GM23338 (cell line): ENCODE measurements around the gene LCE3B. TPM values are rescaled to one million over a fixed set of nuclear protein-coding genes. Genes with fewer than 3 reads are reported as not detected.

Experiments
- ATAC-seq: fragments of 200-7000 bp; cut with Tn5 transposase; 3 replicates; pipeline ENCODE4 v1.9.1; 2020
- DNase-seq: peaks from one replicate; pipeline ENCODE4 v3.0.0-alpha.2; 2015; ENCODE audit warnings: low spot score
- H2AFZ ChIP-seq: fragments of 200-600 bp; sonication (generic); 2 replicates; pipeline ENCODE4 v1.8.0; 2016; ENCODE audit warnings: antibody characterized with exemption, mild to moderate bottlenecking, moderate library complexity
- H3F3A ChIP-seq: fragments of 200-600 bp; sonication (generic); replicated peaks from 2 replicates; pipeline ENCODE4 v1.8.0; 2017; ENCODE audit warnings: antibody characterized with exemption, mixed run types, low read depth
- H3K27ac ChIP-seq: fragments of 200-600 bp; sonication (generic); 2 replicates; pipeline ENCODE4 v1.6.1; 2016; ENCODE audit warnings: low read depth
- H3K27me3 ChIP-seq: fragments of 200-600 bp; sonication (generic); 2 replicates; pipeline ENCODE4 v1.8.0; 2016; ENCODE audit warnings: mild to moderate bottlenecking, mixed run types, moderate library complexity; ENCODE audit not compliant: insufficient read depth
- H3K36me3 ChIP-seq: fragments of 200-600 bp; sonication (generic); 2 replicates; pipeline ENCODE4 v1.8.0; 2016; ENCODE audit warnings: mild to moderate bottlenecking; ENCODE audit not compliant: insufficient read depth
- H3K4me1 ChIP-seq: fragments of 200-600 bp; sonication (generic); 2 replicates; pipeline ENCODE4 v1.8.0; 2016; ENCODE audit warnings: mild to moderate bottlenecking, moderate library complexity; ENCODE audit not compliant: insufficient read depth
- H3K4me2 ChIP-seq: fragments of 200-600 bp; sonication (generic); 2 replicates; pipeline ENCODE4 v1.7.1; 2017; ENCODE audit warnings: mixed run types
- H3K4me3 ChIP-seq: fragments of 200-600 bp; sonication (generic); 2 replicates; pipeline ENCODE4 v1.6.1; 2016; ENCODE audit warnings: mixed run types
- H3K79me2 ChIP-seq: fragments of 200-600 bp; sonication (generic); replicated peaks from 2 replicates; pipeline ENCODE4 v1.8.0; 2017; ENCODE audit warnings: mild to moderate bottlenecking; ENCODE audit not compliant: insufficient read depth
- H3K9me2 ChIP-seq: fragments of 200-600 bp; sonication (generic); 2 replicates; pipeline ENCODE4 v1.8.0; 2017; ENCODE audit not compliant: insufficient read depth
- H4K20me1 ChIP-seq: fragments of 200-600 bp; sonication (generic); replicated peaks from 2 replicates; pipeline ENCODE4 v1.8.0; 2017; ENCODE audit warnings: mild to moderate bottlenecking; ENCODE audit not compliant: insufficient read depth
- H3K27ac Mint-ChIP-seq: 2 replicates; pipeline ENCODE4 v1.8.0; 2020; ENCODE audit warnings: inconsistent platforms, mild to moderate bottlenecking, moderate library complexity, mixed read lengths
- H3K27me3 Mint-ChIP-seq: 3 replicates; pipeline ENCODE4 v1.8.0; 2022; ENCODE audit warnings: low read depth, mild to moderate bottlenecking, moderate library complexity, mixed read lengths, inconsistent platforms; ENCODE audit not compliant: insufficient read depth, poor library complexity
- H3K36me3 Mint-ChIP-seq: 3 replicates; pipeline ENCODE4 v1.8.0; 2021; ENCODE audit warnings: low read depth, mild to moderate bottlenecking, inconsistent platforms, moderate library complexity, mixed read lengths
- H3K4me1 Mint-ChIP-seq: 3 replicates; pipeline ENCODE4 v1.8.0; 2020; ENCODE audit warnings: mild to moderate bottlenecking, inconsistent platforms, mixed read lengths
- H3K4me3 Mint-ChIP-seq: 3 replicates; pipeline ENCODE4 v1.8.0; 2021; ENCODE audit warnings: moderate library complexity, mild to moderate bottlenecking, inconsistent platforms, mixed read lengths
- H3K9me3 Mint-ChIP-seq: 3 replicates; pipeline ENCODE4 v1.8.0; 2020; ENCODE audit warnings: moderate library complexity, mild to moderate bottlenecking, inconsistent platforms, mixed read lengths
- CREB1 ChIP-seq: fragments of 250-450 bp; sonication (Bioruptor Pico); IDR thresholded peaks from 2 replicates; pipeline ENCODE4 v1.5.0; 2020; ENCODE audit warnings: low read depth, mild to moderate bottlenecking, moderate library complexity
- JUNB ChIP-seq: IDR thresholded peaks from one replicate; pipeline ENCODE4 v1.6.1; 2016; ENCODE audit warnings: antibody characterized with exemption; ENCODE audit not compliant: unreplicated experiment
- NANOG ChIP-seq: IDR thresholded peaks from 2 replicates; pipeline ENCODE4 v1.6.1; 2016; ENCODE audit warnings: antibody characterized with exemption, borderline replicate concordance
- STAT1 ChIP-seq: IDR thresholded peaks from one replicate; pipeline ENCODE4 v1.6.1; 2016; ENCODE audit warnings: antibody characterized with exemption; ENCODE audit not compliant: unreplicated experiment
- ZNF114 ChIP-seq: fragments of 250-450 bp; sonication (Bioruptor Pico); IDR thresholded peaks from 2 replicates; pipeline ENCODE4 v1.5.0; 2020; ENCODE audit warnings: mild to moderate bottlenecking, moderate library complexity
- polyA plus RNA-seq: library from polyadenylated mRNA; unstranded; fragments of >200 nt; fragmentation: Nextera tagmentation; extraction: Ambion mirVana; gene quantifications from 2 replicates; pipeline ENCODE4 v1.2.1, GENCODE V29; 2016
- total RNA-seq: library from RNA; depleted of rRNA; stranded (reverse); fragments of >200 nt; shearing (Covaris generic); gene quantifications from 2 replicates; pipeline ENCODE4 v1.2.3, GENCODE V29; 2014
- TF ChIP-seq, protein P1 (sequence below): IDR thresholded peaks from one replicate; pipeline ENCODE4 v1.6.1; 2018; ENCODE audit warnings: antibody characterized with exemption; ENCODE audit not compliant: unreplicated experiment
- TF ChIP-seq, protein P2 (sequence below), 2 experiments: fragments of 200-600 bp in 1 of 2; sonication (generic) in 1 of 2; conservative IDR thresholded peaks; 2 replicates each; pipeline versions ENCODE4 v1.5.1 to v1.6.1; 2016 to 2017; ENCODE audit warnings: antibody characterized with exemption in 2 of 2, low read depth in 2 of 2, mild to moderate bottlenecking in 2 of 2, moderate library complexity in 1 of 2
- TF ChIP-seq, protein P3 (sequence below): IDR thresholded peaks from 2 replicates; pipeline ENCODE4 v1.6.1; 2016; ENCODE audit warnings: antibody characterized with exemption
- TF ChIP-seq, protein P4 (sequence below): fragments of 250-450 bp; sonication (Bioruptor Pico); IDR thresholded peaks from 2 replicates; pipeline ENCODE4 v1.5.0; 2020; ENCODE audit warnings: mild to moderate bottlenecking, moderate library complexity

Gene LCE3B
- total and polyA plus RNA-seq, 2 experiments from 2014 or later = not detected

- TF ChIP-seq, protein P1, sequence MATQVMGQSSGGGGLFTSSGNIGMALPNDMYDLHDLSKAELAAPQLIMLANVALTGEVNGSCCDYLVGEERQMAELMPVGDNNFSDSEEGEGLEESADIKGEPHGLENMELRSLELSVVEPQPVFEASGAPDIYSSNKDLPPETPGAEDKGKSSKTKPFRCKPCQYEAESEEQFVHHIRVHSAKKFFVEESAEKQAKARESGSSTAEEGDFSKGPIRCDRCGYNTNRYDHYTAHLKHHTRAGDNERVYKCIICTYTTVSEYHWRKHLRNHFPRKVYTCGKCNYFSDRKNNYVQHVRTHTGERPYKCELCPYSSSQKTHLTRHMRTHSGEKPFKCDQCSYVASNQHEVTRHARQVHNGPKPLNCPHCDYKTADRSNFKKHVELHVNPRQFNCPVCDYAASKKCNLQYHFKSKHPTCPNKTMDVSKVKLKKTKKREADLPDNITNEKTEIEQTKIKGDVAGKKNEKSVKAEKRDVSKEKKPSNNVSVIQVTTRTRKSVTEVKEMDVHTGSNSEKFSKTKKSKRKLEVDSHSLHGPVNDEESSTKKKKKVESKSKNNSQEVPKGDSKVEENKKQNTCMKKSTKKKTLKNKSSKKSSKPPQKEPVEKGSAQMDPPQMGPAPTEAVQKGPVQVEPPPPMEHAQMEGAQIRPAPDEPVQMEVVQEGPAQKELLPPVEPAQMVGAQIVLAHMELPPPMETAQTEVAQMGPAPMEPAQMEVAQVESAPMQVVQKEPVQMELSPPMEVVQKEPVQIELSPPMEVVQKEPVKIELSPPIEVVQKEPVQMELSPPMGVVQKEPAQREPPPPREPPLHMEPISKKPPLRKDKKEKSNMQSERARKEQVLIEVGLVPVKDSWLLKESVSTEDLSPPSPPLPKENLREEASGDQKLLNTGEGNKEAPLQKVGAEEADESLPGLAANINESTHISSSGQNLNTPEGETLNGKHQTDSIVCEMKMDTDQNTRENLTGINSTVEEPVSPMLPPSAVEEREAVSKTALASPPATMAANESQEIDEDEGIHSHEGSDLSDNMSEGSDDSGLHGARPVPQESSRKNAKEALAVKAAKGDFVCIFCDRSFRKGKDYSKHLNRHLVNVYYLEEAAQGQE = no peak
- TF ChIP-seq NANOG = no peak
- TF ChIP-seq, protein P2, sequence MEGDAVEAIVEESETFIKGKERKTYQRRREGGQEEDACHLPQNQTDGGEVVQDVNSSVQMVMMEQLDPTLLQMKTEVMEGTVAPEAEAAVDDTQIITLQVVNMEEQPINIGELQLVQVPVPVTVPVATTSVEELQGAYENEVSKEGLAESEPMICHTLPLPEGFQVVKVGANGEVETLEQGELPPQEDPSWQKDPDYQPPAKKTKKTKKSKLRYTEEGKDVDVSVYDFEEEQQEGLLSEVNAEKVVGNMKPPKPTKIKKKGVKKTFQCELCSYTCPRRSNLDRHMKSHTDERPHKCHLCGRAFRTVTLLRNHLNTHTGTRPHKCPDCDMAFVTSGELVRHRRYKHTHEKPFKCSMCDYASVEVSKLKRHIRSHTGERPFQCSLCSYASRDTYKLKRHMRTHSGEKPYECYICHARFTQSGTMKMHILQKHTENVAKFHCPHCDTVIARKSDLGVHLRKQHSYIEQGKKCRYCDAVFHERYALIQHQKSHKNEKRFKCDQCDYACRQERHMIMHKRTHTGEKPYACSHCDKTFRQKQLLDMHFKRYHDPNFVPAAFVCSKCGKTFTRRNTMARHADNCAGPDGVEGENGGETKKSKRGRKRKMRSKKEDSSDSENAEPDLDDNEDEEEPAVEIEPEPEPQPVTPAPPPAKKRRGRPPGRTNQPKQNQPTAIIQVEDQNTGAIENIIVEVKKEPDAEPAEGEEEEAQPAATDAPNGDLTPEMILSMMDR (conservative IDR thresholded peaks at IDR 0.05; ENCODE audit: low read depth in 2 of 2) = no peak
- no peak for TF ChIP-seq STAT1
- no peak for TF ChIP-seq JUNB
- TF ChIP-seq, protein P3, sequence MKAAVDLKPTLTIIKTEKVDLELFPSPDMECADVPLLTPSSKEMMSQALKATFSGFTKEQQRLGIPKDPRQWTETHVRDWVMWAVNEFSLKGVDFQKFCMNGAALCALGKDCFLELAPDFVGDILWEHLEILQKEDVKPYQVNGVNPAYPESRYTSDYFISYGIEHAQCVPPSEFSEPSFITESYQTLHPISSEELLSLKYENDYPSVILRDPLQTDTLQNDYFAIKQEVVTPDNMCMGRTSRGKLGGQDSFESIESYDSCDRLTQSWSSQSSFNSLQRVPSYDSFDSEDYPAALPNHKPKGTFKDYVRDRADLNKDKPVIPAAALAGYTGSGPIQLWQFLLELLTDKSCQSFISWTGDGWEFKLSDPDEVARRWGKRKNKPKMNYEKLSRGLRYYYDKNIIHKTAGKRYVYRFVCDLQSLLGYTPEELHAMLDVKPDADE = no peak
- no peak for TF ChIP-seq ZNF114 (CRISPR knock-in tag)
- TF ChIP-seq CREB1 (CRISPR knock-in tag) = no peak
These were observed 13.1 kb downstream of the LCE3B start (continued) for GRCh38 chr1:152626744-152627143.

DNA sequence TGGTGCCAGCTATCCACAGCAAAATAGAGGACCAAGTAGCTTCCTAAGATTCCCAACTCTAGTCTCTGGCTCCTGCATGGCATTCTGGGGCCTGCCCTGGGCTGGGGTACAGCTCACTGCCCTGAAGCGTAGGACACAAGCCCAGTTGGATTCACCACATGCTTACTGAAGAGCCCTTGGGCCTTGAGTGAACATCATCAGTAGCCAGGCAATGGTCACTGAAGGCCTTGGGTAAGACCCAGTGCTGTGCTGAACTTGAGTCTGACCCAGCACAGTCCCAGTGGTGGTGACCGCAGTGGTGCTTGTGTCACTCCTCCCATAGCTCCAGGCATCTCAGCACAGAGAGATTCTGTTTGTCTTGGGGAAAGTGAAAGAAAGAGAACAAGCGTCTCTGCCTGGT, 17.0 kb downstream of the LCE3B start:
- no peak overlapping the region for H3K4me3 Mint-ChIP-seq
- TF ChIP-seq, protein P4, sequence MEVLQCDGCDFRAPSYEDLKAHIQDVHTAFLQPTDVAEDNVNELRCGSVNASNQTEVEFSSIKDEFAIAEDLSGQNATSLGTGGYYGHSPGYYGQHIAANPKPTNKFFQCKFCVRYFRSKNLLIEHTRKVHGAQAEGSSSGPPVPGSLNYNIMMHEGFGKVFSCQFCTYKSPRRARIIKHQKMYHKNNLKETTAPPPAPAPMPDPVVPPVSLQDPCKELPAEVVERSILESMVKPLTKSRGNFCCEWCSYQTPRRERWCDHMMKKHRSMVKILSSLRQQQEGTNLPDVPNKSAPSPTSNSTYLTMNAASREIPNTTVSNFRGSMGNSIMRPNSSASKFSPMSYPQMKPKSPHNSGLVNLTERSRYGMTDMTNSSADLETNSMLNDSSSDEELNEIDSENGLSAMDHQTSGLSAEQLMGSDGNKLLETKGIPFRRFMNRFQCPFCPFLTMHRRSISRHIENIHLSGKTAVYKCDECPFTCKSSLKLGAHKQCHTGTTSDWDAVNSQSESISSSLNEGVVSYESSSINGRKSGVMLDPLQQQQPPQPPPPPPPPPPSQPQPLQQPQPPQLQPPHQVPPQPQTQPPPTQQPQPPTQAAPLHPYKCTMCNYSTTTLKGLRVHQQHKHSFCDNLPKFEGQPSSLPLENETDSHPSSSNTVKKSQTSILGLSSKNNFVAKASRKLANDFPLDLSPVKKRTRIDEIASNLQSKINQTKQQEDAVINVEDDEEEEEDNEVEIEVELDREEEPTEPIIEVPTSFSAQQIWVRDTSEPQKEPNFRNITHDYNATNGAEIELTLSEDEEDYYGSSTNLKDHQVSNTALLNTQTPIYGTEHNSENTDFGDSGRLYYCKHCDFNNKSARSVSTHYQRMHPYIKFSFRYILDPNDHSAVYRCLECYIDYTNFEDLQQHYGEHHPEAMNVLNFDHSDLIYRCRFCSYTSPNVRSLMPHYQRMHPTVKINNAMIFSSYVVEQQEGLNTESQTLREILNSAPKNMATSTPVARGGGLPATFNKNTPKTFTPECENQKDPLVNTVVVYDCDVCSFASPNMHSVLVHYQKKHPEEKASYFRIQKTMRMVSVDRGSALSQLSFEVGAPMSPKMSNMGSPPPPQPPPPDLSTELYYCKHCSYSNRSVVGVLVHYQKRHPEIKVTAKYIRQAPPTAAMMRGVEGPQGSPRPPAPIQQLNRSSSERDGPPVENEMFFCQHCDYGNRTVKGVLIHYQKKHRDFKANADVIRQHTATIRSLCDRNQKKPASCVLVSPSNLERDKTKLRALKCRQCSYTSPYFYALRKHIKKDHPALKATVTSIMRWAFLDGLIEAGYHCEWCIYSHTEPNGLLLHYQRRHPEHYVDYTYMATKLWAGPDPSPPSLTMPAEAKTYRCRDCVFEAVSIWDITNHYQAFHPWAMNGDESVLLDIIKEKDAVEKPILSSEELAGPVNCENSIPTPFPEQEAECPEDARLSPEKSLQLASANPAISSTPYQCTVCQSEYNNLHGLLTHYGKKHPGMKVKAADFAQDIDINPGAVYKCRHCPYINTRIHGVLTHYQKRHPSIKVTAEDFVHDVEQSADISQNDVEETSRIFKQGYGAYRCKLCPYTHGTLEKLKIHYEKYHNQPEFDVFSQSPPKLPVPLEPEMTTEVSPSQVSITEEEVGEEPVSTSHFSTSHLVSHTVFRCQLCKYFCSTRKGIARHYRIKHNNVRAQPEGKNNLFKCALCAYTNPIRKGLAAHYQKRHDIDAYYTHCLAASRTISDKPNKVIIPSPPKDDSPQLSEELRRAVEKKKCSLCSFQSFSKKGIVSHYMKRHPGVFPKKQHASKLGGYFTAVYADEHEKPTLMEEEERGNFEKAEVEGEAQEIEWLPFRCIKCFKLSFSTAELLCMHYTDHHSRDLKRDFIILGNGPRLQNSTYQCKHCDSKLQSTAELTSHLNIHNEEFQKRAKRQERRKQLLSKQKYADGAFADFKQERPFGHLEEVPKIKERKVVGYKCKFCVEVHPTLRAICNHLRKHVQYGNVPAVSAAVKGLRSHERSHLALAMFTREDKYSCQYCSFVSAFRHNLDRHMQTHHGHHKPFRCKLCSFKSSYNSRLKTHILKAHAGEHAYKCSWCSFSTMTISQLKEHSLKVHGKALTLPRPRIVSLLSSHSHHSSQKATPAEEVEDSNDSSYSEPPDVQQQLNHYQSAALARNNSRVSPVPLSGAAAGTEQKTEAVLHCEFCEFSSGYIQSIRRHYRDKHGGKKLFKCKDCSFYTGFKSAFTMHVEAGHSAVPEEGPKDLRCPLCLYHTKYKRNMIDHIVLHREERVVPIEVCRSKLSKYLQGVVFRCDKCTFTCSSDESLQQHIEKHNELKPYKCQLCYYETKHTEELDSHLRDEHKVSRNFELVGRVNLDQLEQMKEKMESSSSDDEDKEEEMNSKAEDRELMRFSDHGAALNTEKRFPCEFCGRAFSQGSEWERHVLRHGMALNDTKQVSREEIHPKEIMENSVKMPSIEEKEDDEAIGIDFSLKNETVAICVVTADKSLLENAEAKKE (CRISPR knock-in tag) = no peak
- TF ChIP-seq, protein P1 = no peak
- no peak for TF ChIP-seq STAT1

More for the DNA sequence above, 17.0 kb downstream of the LCE3B start:
- Mint-ChIP-seq H3K4me1 (no peaks in the 10 kb centered on the region), H3K27me3 (no peaks in the 10 kb centered on the region), H3K36me3 (no peaks in the 10 kb centered on the region; the same call in 2 of the 3 replicates), H3K9me3 (peaks cover 19% of the 10 kb centered on the region), H3K27ac (no peak overlapping the region)
- Histone ChIP-seq H3K9me2 (peaks cover 12% of the 10 kb centered on the region), H3K27ac (no peak overlapping the region), H4K20me1 (no peaks in the 10 kb centered on the region), H3F3A (no peaks in the 10 kb centered on the region), H3K4me2 (no peak overlapping the region), H3K4me1 (no peaks in the 10 kb centered on the region), H3K79me2 (no peaks in the 10 kb centered on the region), H3K36me3 (0 out of 2 replicates have a peak, but pooled peaks cover 4% of the 10 kb centered on the region), H2AFZ (no peak overlapping the region), H3K4me3 (no peak overlapping the region), H3K27me3 (no peaks in the 10 kb centered on the region)
- ATAC-seq = no peak
- DNase-seq = no peak
